GM18873 (cell line): ENCODE results near the gene OSBPL2.

Experiments
- ATAC-seq: cut with Tn5 transposase; IDR thresholded peaks from one replicate; pipeline ENCODE4 v1.9.1; 2021; ENCODE audit warnings: mild to moderate bottlenecking, moderate library complexity, moderate number of reproducible peaks; ENCODE audit not compliant: unreplicated experiment, low FRiP score

OSBPL2 gene

DNA sequence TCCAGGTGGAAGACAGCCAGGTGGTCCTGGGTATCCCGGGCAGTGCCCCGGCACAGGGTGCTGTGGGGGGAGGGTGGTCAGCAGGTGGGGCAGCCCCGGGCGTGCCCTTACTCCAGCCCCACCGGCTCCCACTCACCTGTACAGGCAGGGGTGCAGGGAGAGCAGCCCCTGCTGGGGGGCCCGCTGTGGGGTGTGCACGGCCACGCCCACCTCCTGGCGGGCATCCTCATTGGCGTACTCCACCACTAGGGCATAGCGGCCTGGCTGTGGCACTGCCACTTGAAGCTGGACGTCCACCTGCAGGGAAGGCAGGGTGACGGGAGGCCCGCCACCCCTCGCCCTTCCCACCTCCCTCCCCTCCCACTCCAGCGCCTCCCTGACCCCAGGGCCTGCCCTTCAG is 94.1 kb downstream of the OSBPL2 start:
- ATAC-seq, result no peak

DNA sequence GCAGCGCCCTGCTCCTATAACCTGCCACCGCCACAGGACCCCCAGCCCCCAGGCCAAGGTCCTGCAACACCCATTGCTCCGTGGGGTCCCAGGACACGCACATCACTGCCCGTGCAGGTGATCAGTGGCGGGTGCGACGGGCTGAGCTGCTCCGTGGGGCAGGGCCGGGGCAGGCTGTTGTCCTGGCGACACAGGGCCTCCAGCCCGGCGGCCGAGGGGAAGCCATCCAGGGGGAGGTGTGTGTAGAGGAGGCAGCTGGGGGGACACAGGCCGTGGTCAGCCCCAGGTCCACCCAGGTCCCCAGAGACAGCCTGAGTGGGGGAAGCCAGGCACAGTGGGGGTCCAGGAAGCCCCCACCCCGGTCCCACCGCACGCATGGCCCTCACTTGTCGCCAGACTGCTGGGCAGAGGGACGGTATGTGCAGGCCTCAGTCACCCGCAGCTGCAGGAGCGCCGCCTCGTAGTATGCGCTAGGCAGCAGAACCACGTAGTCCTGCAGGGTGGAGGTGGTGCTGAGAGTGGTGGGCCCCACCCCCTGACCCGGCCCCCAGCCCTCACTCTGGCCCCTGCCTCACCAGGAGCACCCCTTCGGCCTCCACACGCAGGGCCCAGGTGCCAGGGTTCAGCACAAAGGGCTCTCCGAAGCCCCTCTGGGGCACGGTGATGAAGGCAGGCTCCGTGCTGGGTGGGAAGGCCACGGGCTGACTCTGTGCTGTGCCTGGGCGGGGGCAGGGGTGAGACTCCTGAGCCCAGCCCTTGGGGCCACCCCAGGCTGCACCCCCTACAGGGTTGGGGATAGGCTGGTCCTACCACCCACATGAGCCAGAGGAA is 94.9 kb downstream of the OSBPL2 start:
- no peak for ATAC-seq

DNA sequence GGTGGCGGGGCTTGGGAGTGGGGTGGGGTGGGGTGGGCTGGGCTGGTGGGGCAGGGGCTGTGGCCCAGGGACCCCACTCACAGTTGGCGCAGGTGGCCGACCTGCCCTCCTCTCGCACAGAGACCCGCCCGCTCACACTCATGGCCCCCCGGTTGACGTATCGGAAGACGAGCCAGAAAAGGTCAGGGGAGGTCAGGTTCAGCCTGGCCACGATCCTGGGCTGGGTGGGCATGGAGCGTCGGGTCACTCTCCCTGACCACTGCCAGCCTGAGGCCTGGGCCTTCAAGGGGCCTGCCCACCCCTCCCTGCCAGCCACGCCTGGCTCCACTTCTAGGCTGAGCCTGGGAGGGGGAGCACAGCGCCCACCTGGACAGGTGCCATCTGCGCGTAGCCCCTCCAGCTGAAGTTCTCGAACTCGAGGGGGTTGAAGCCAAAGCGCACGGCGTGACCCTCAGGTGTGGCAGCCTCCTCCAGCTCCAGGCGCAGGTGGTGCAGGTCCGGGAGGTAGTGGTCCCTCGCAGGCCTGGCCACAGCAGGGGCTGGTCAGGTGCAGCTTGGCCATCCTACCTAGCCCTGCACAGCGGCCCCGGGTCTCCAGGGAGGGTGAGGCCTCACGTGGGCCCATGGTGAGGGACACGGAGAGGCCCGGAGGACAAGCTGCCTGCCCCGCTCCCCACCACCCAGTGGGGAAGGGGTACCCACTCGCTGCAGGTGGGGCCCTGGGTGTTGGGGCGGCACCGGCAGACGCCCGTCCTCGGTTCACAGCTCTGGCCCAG is 95.7 kb downstream of the OSBPL2 start:
- ATAC-seq, result no peak

DNA sequence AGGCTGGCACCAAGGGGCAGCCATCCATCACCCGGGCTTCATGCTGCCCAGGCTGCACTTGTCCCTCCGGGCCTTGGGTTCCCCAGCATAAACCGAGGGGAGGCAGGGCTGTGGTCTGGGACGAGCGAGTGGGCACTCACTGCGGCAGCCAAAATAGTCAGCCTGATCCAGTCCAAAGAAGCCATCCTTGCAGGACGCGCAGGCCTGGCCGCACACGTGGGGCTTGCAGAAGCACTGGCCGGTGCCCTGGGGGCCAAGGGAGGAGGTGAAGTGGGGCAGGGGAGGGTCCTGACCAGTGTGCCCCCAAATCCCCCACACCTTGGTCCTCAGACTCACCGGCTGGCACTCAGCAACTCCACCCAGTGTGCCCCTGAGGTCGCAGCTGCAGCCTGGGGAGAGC is 96.6 kb downstream of the OSBPL2 start:
- no peak for ATAC-seq

DNA sequence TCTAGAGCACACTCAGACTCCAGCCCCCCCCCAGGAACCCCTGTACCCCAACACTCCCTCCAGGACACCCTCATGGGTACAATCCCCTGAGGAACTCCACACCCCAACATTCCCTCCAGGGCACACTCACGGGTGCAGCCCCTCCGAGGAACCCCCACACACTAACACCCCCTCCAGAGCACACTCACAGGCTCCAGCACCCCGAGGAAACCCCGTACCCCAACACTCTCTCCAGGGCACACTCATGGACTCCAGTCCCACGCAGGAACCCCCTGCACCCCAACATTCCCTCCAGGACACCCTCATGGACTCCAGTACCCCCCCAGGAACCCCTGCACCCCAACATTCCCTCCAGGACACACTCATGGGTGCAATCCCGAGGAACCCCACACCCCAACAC is 97.2 kb downstream of the OSBPL2 start:
- no peak for ATAC-seq

DNA sequence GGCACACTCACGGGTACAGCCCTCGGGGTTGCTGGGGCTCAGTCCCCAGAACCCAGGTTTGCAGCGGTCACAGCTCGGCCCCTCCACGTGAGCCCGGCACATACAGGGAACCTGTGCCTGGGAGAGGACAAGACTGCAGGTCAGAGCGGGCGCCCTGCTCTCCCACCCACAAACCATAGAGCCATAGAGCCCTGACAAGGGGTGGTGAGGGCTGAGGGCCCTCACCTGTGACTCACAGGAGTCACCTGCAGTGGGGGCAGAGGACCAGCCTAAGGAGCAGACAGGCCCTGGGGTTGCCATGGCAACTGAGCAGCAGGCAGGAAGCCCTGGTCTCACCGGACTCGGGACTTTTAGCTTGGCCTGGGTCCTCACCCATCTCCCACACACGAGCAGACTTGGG is 98.0 kb downstream of the OSBPL2 start:
- no peak for ATAC-seq

DNA sequence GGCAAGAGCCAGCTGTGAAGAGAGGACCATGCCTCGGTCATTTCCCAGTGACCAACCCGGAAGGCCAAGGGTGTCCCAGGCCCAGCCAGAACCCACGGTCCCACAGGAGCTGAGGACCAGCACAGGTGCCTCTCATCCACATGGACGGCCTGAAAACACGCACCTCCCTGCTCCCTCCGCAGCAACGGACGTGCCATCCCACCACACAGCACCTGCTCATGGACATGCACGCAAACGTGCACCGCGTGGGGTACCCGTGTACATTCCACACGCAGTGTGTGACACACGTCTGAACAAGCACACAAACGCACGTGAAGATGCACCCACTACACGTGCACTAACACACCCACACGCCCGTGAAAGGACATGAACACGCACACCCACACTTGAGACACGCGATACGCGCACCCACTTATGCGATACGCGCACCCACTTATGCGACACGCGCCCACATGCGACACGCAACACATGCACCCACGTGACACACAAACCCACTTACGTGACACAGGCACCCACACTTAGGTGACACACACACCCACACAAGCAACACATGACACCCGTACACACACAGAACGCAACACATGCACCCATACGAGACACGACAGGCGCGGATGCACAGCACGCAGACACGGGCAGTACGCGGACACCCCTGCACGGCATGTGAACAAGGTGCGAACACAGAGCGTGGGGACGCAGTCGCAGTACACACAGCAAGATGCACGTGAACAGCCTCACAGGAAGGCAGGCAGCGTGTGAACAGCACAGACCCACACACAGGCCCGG is 98.6 kb downstream of the OSBPL2 start:
- no peak for ATAC-seq

DNA sequence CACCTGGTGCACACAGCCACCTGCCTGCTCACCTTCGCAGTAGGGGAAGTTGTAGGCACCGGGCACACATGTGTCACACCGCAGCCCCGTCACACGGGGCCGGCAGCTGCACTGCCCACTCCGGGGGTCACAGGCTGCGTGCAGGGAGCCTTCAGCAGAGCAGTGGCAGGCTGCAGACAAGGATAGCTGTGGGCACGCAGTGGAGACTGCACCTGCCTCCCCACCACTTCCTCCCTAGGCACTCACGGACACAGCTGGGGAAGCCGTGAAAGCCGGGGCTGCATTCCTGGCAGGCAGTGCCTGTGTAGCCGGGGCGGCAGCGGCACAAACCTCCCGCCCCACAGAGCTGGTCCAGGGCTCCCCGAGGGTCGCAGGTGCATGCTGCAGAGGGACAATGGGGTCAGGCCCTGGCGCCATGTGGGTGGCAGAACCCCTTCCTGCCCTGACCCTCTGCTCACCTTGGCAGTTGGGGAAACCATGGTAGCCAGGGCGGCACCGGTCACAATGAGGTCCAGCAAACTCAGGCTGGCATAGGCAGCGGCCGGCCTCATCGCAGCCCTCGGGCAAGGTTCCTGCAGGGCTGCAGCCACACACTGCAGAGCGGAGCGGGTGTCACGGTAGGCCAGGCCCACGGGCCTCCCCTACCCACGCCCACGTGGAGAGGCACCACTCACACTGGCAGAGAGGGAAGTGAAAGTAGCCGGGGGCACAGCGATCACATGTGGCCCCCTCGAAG is 99.4 kb downstream of the OSBPL2 start:
- no peak for ATAC-seq

DNA sequence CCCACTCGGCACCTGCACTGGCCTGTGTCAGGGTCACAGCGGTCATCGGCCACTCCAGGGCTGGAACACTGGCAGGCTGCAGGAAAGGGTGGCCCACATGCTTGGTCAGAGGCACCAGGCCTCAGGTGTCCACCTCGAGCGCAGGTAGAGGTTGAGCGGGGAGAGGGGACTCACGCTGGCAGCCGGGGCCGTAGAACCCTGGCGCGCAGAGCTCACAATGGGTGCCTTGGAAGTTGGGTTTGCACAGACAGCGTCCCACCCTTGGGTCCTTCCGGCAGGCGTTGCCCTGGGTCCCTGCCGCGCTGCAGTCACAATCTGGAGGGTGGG is 99.9 kb downstream of the OSBPL2 start:
- ATAC-seq, result no peak

DNA sequence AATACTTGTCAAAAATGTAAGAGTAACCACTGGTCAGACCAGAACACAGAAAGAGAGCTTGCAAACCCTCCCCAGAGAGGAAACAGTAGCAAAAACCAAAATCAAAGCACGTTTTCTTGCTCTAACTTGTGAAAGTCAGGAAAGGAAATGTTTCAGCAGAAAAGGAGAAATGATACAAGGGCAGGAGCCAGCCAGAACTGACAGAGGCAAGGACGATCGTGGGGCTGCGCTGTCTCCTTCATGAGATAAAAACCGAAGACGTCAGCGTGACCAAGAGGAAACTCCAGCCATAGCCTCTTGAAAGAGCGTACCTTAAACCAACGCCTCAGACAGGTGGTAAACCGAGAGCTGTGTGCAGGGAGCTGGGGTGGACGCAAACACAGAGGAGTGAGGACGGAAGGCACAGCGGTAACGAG is 101.3 kb downstream of the OSBPL2 start:
- peak; percentile 61 for ATAC-seq

DNA sequence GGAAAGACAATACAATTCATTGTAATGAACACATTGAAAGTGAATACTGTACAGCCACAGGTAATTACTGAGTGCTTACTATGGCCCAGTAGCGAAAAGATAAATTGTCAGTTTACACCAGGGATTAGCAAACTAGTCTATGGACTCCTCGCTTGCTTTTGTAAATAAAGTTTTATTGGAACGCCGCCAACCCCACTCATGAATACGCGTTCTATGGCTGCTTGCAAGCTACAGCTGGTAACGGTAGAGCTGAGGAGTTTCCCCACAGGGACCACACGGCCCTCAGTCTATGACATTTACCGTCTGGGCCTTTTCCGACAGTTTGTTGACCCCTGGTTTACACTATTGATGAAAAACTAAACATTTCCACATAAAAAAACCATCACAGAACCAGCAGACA is 104.6 kb downstream of the OSBPL2 start:
- no peak for ATAC-seq

DNA sequence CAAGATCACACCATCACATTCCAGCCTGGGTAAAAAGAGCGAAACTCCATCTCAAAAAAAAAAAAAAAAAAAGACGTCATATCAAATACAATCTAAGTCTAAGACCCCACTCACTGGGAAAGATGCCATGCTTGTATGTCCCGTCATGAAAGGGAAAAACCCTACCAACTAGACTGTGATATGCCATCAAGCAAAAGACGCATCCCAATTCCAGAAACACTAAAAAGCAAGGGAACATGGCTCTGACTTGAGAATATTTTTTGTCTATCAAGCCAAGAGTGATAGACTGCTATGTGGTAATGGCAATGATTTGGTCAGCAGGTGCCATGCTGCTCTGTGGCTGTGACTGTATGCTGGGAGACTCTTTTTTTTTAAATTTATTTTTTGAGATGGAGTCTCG is 105.8 kb downstream of the OSBPL2 start:
- ATAC-seq, result no peak

DNA sequence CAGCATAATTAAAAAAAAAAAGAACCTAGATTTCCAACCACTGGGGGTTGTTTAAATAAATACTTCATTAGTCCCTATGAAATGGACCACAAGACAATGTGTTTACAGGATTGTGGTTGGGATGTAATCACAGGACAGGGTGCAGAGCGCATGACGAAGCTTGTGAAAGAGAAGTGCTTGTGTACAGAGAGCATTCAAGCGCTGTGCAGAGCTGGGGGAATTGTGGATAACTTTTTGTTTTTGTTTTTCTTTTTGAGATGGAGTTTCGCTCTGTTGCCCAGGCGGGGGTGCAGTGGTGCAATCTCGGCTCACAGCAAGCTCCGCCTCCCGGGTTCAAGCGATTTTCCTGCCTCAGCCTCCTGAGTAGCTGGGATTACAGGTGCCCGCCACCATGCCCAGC is 106.5 kb downstream of the OSBPL2 start:
- ATAC-seq, result no peak
